HepG2 (cell line): Measurements from ENCODE around the gene VWA1.
A peak's percentile ranks its signal among the peaks of the same experiment; 100 is the strongest.

Experiments used
- CTCF ChIP-seq: sonication (generic); formaldehyde crosslinking; IDR thresholded peaks from 2 replicates; pipeline ENCODE4 v1.5.0; 2020; ENCODE audit warnings: mild to moderate bottlenecking, missing genetic modification reagents, moderate library complexity
- FOXJ3 ChIP-seq: sonication (generic); formaldehyde crosslinking; IDR thresholded peaks from 2 replicates; pipeline ENCODE4 v1.4.0; 2020; ENCODE audit warnings: missing genetic modification reagents, mild to moderate bottlenecking, borderline replicate concordance
- HDAC2 ChIP-seq: sonication (generic); formaldehyde crosslinking; IDR thresholded peaks from 2 replicates; pipeline ENCODE4 v1.4.0; 2020; ENCODE audit warnings: missing genetic modification reagents
- HNRNPH1 ChIP-seq: fragments of 200-400 bp; formaldehyde crosslinking; optimal IDR thresholded peaks from 2 replicates; pipeline ENCODE3; 2017; ENCODE audit warnings: mild to moderate bottlenecking, low read depth, low read length
- HOXA3 ChIP-seq: sonication (generic); formaldehyde crosslinking; IDR thresholded peaks from 2 replicates; pipeline ENCODE4 v1.5.0; 2020; ENCODE audit warnings: missing genetic modification reagents
- NR2F2 ChIP-seq: IDR thresholded peaks from 2 replicates; pipeline ENCODE4 v1.6.1; 2012; ENCODE audit warnings: low read depth, inconsistent platforms, borderline replicate concordance
- SCMH1 ChIP-seq: sonication (generic); formaldehyde crosslinking; IDR thresholded peaks from 2 replicates; pipeline ENCODE4 v1.9.0; 2021; ENCODE audit warnings: missing genetic modification reagents, mild to moderate bottlenecking, borderline replicate concordance
- TAF15 ChIP-seq: fragments of 200-400 bp; formaldehyde crosslinking; IDR thresholded peaks from one replicate; pipeline ENCODE4 v1.6.1; 2018; ENCODE audit warnings: mild to moderate bottlenecking, low read depth, low read length; ENCODE audit not compliant: poor library complexity, severe bottlenecking
- ZNF607 ChIP-seq: sonication (generic); formaldehyde crosslinking; IDR thresholded peaks from 2 replicates; pipeline ENCODE4 v1.5.1; 2020; ENCODE audit warnings: missing genetic modification reagents, mild to moderate bottlenecking, borderline replicate concordance

DNA sequence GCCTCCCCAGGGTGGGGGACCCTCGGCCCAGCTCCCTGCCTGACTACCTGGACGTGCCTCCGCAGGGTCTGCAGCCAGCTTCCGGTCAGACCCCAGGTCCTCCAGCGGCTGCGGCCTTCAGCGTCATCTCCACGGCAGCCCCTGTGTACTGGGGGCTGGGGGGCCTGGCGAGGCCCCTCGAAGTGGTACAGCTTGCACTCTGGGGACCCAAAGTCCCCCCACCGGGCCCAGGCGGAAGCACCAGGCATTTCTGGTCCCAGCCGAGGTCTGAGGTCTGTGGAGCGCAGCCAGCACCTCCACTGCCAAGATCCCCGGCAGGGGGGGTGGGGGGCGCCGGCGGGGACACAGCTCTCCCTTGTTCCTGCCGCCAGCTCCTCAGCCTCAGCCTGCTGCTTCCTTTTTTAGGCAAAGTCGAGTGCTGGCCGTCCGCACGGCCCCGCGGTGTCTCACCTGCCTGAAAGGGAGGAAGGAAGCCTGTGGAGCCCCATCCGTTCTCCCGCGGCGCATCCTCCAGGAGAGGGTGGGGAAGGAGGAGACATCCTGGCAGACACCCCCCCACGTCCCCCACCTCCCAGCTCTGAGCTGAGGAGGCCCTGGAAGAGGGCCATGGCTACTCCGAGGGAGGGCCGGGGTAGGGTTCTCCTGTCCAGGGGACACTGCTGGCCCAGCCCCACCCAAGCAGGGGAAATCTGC is 1.2 kb upstream of the VWA1 start:
- TF ChIP-seq NR2F2 (no peak), CTCF (CRISPR knock-in tag) (0 out of 2 replicates have a peak, but pooled peaks have one; percentile 8), HDAC2 (no peak), HOXA3 (CRISPR knock-in tag) (no peak; the same call in 1 of the 2 replicates), SCMH1 (CRISPR knock-in tag) (no peak), TAF15 (no peak), ZNF607 (CRISPR knock-in tag) (no peak), HNRNPH1 (no peak), FOXJ3 (CRISPR knock-in tag) (no peak)
